Epithelial cell of proximal tubule (primary cell): ENCODE data around the gene ST3GAL6. TPM values are rescaled to one million over a fixed set of nuclear protein-coding genes. Genes with fewer than 3 reads are reported as not detected.

Experiments used
- DNase-seq: peaks from one replicate; pipeline ENCODE4 v3.0.0-alpha.2; 2011; ENCODE audit warnings: low read depth
- H3K4me3 ChIP-seq: 2 replicates; pipeline ENCODE4 v1.5.1; 2011; ENCODE audit warnings: low read depth, mild to moderate bottlenecking, low read length
- CTCF ChIP-seq: conservative IDR thresholded peaks from 2 replicates; pipeline ENCODE4 v1.5.1; 2012; ENCODE audit warnings: low read depth, mild to moderate bottlenecking, low read length
- total RNA-seq: library from RNA; depleted of rRNA; stranded (reverse); fragments of >200 nt; gene quantifications from 2 replicates; pipeline ENCODE4 v1.2.3, GENCODE V29; 2015

Gene ST3GAL6
- total RNA-seq, 1 donor from 2014 or later, result 3.9 TPM

- DNase-seq, result no peak
- no peak for TF ChIP-seq CTCF
- peak overlapping the region; percentile 87 for H3K4me3 ChIP-seq
Measured at GRCh38 chr3:98733053-98733811, 29.9 kb upstream of the ST3GAL6 start.

GRCh38 chr3:98733812-98734281 lies 29.3 kb upstream of the ST3GAL6 start:
- peak overlapping the region; percentile 87 for H3K4me3 ChIP-seq
- TF ChIP-seq CTCF, result no peak
- DNase-seq, result no peak

- TF ChIP-seq CTCF, result no peak
- peak overlapping the region; percentile 87 for H3K4me3 ChIP-seq
- no peak for DNase-seq
Measured at GRCh38 chr3:98734306-98734705, 28.8 kb upstream of the ST3GAL6 start.

- no peak overlapping the region for H3K4me3 ChIP-seq
- no peak for DNase-seq
- no peak for TF ChIP-seq CTCF
Measured at GRCh38 chr3:98734735-98735134, 28.4 kb upstream of the ST3GAL6 start.

- H3K4me3 ChIP-seq, result no peak overlapping the region
Measured at GRCh38 chr3:98735296-98735695, 27.8 kb upstream of the ST3GAL6 start.

GRCh38 chr3:98735761-98736269 lies 27.3 kb upstream of the ST3GAL6 start:
- no peak for DNase-seq
- H3K4me3 ChIP-seq, result no peak overlapping the region
- TF ChIP-seq CTCF, result no peak

More at GRCh38 chr3:98735296-98735695, 27.8 kb upstream of the ST3GAL6 start:
- no peak for TF ChIP-seq CTCF
- DNase-seq, result no peak

GRCh38 chr3:98737301-98737700 lies 25.8 kb upstream of the ST3GAL6 start:
- DNase-seq, result no peak
- TF ChIP-seq CTCF, result no peak
- no peak overlapping the region for H3K4me3 ChIP-seq
